Liver (tissue), 9 donors: ENCODE results near the gene PLOD3. TPM values are rescaled to one million over a fixed set of nuclear protein-coding genes. Genes with fewer than 3 reads are reported as not detected.

Source experiments
- DNase-seq: peaks from one replicate; pipeline ENCODE4 v3.0.0-alpha.2; 2017; ENCODE audit warnings: low spot score
- H3K27ac ChIP-seq, 2 donors: one replicate each; pipeline ENCODE4 v1.7.0; 2013; ENCODE audit warnings: inconsistent platforms in 2 of 2, low read length in 2 of 2, control low read depth in 1 of 2, low read depth in 1 of 2, mild to moderate bottlenecking in 1 of 2
- H3K27me3 ChIP-seq, 4 donors: one replicate each; pipeline versions ENCODE4 v1.6.1 to v1.7.0; 2013; ENCODE audit warnings: low read length in 3 of 4, inconsistent platforms in 1 of 4, mild to moderate bottlenecking in 1 of 4, moderate library complexity in 1 of 4; ENCODE audit not compliant: control insufficient read depth in 4 of 4, insufficient read depth in 4 of 4
- H3K36me3 ChIP-seq, 4 donors: one replicate each; pipeline versions ENCODE4 v1.6.1 to v1.7.0; 2013; ENCODE audit warnings: low read length in 3 of 4, mild to moderate bottlenecking in 3 of 4, low read depth in 1 of 4, moderate library complexity in 1 of 4; ENCODE audit not compliant: control insufficient read depth in 4 of 4, insufficient read depth in 3 of 4
- H3K4me1 ChIP-seq, 4 donors: one replicate each; pipeline versions ENCODE4 v1.6.1 to v1.7.0; 2013; ENCODE audit warnings: low read length in 3 of 4, mild to moderate bottlenecking in 3 of 4, moderate library complexity in 1 of 4; ENCODE audit not compliant: control insufficient read depth in 4 of 4, insufficient read depth in 4 of 4
- H3K4me3 ChIP-seq, 3 donors: one replicate each; pipeline versions ENCODE4 v1.6.1 to v1.7.0; 2013; ENCODE audit warnings: low read length in 3 of 3, control low read depth in 1 of 3, low read depth in 1 of 3, mild to moderate bottlenecking in 1 of 3
- H3K9ac ChIP-seq, 2 donors: one replicate each; pipeline ENCODE4 v1.7.0; 2013; ENCODE audit warnings: low read length in 2 of 2, mild to moderate bottlenecking in 2 of 2, moderate library complexity in 2 of 2, control low read depth in 1 of 2, low read depth in 1 of 2
- H3K9me3 ChIP-seq, 4 donors: one replicate each; pipeline versions ENCODE4 v1.6.1 to v1.7.0; 2013; ENCODE audit warnings: low read length in 3 of 4; ENCODE audit not compliant: control insufficient read depth in 4 of 4
- FOXA1 ChIP-seq: IDR thresholded peaks from 2 replicates; pipeline ENCODE4 v1.6.1; 2016; ENCODE audit warnings: antibody characterized with exemption
- GABPA ChIP-seq, 2 donors: IDR thresholded peaks in 1 of 2; conservative IDR thresholded peaks in 1 of 2; 2 replicates each; pipeline ENCODE4 v1.6.1; 2016; ENCODE audit warnings: antibody characterized with exemption in 2 of 2, mild to moderate bottlenecking in 1 of 2, moderate library complexity in 1 of 2
- HNF4A ChIP-seq, 2 donors: conservative IDR thresholded peaks; 2 replicates each; pipeline ENCODE4 v1.6.1; 2016; ENCODE audit warnings: antibody characterized with exemption in 2 of 2, mild to moderate bottlenecking in 2 of 2
- HNF4G ChIP-seq: IDR thresholded peaks from 2 replicates; pipeline ENCODE4 v1.6.1; 2016; ENCODE audit warnings: antibody characterized with exemption
- JUND ChIP-seq, 2 donors: IDR thresholded peaks; 2 replicates each; pipeline ENCODE4 v1.6.1; 2016; ENCODE audit warnings: antibody characterized with exemption in 2 of 2
- RXRA ChIP-seq, 2 donors: IDR thresholded peaks; 2 replicates each; pipeline ENCODE4 v1.6.1; 2017 to 2018; ENCODE audit warnings: antibody characterized with exemption in 2 of 2, mild to moderate bottlenecking in 1 of 2
- SP1 ChIP-seq: IDR thresholded peaks from 2 replicates; pipeline ENCODE4 v1.6.1; 2018; ENCODE audit warnings: antibody characterized with exemption, mild to moderate bottlenecking
- TAF1 ChIP-seq: conservative IDR thresholded peaks from 2 replicates; pipeline ENCODE4 v1.6.1; 2016; ENCODE audit warnings: antibody characterized with exemption, mild to moderate bottlenecking
- WGBS: extraction: QIAGEN DNeasy Blood & Tissue Kit; methylation state at CpG from one replicate; pipeline ENCODE4 v1.1.7; 2013; 5-methylcytosine and 5-hydroxymethylcytosine counted together
- polyA plus RNA-seq, 2 donors: library from polyadenylated mRNA; stranded (reverse) in 1 of 2; unstranded in 1 of 2; fragments of 200-250 nt in 1 of 2; fragments of >200 nt in 1 of 2; fragmentation: Nextera tagmentation in 1 of 2; extraction: Ambion mirVana in 1 of 2; gene quantifications; one replicate each; pipeline versions ENCODE4 v1.2.1 to v1.2.3, GENCODE V29; 2013 to 2015
- total RNA-seq, 2 donors: library from RNA; depleted of rRNA; stranded (reverse); fragments of >200 nt; gene quantifications; one replicate each; pipeline ENCODE4 v1.2.3, GENCODE V29; 2014
- TF ChIP-seq, protein P1 (sequence below): IDR thresholded peaks from 2 replicates; pipeline ENCODE4 v1.6.1; 2016; ENCODE audit warnings: antibody characterized with exemption
- TF ChIP-seq, protein P2 (sequence below): IDR thresholded peaks from 2 replicates; pipeline ENCODE4 v1.6.1; 2016; ENCODE audit warnings: antibody characterized with exemption
- TF ChIP-seq, protein P3 (sequence below): IDR thresholded peaks from 2 replicates; pipeline ENCODE4 v1.6.1; 2016; ENCODE audit warnings: antibody characterized with exemption
- donor health status: healthy.
- donor health status: healthy.
- donor health status: healthy.
- donor health status: healthy.
- donor health status: healthy.

PLOD3 gene
- total and polyA plus RNA-seq, 4 donors = 19.4 to 42.9 (median 27.7) TPM

- DNase-seq = no peak
- Histone ChIP-seq H3K4me1 (peaks cover 7 to 47% (median 29%) of the 10 kb centered on the region in 4 donors), H3K36me3 (peaks cover 0 to 6% (median 4%) of the 10 kb centered on the region in 4 donors), H3K27me3 (no peaks in the 10 kb centered on the region), H3K27ac (peak overlapping the region; percentile 91 to 97), H3K9ac (no peak overlapping the region), H3K9me3 (no peaks in the 10 kb centered on the region), H3K4me3 (no peak overlapping the region)
- TF ChIP-seq SP1 (peak; percentile 11), FOXA1 (no peak)
- 77% methylated on average over 27 of the region's 27 CpGs for WGBS
Observed at GRCh38 chr7:101239191-101239950, 22.0 kb upstream of the PLOD3 start.

DNA sequence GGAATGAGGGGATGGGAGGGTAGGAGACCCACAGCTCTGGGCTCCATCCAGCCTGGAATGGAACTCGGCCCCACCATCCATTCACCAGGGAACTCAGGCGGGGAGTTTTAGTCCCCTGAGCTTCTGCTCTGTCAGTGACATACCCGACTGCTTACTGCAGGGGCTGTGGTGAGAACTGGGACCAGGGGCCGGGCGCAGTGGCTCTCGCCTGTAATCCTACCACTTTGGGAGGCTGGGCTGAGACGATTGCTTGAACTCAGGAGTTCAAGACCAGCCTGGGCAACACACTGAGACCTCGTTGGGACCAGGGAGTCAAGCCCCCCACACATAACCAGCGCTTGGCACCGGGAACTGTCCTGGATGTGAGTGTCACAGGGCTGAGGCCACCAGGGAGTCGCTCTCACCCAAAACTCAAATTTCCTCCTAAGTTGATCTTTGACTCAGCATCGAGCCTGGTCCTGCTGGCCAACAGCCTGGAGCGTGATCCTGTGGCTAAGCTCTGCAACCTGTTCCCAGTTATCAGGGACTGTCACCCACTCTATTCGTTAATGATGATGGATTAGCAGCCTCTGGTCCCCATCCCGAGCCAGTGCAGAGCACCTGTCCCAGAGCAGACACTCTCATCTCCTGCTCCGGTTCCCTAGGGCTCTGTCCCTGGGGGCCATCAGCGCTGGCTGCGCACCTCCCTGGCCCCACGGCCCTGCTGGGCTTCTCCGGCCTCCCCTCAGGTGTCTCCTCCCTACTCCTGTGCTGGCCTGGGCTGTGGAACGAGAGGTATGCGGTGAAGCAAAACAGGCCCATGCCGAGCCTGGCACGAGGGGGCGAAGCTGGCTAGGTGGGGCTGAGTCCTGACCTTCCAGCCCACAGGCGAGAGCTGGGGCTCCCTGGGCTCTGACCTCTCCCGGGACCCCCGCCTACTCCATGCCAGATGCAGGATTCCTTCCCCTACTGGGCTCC lies 21.1 kb upstream of the PLOD3 start:
- peaks cover 7 to 40% (median 23%) of the 10 kb centered on the region in 4 donors for H3K4me1 ChIP-seq
- peaks cover 0 to 6% (median 4%) of the 10 kb centered on the region in 4 donors for H3K36me3 ChIP-seq
- peak overlapping the region; percentile 91 to 97 for H3K27ac ChIP-seq
- H3K4me3 ChIP-seq = no peak overlapping the region
- no peaks in the 10 kb centered on the region for H3K9me3 ChIP-seq
- WGBS = 64% methylated on average over 28 of the region's 28 CpGs
- peak overlapping the region; percentile 62 to 68 for H3K9ac ChIP-seq
- no peaks in the 10 kb centered on the region for H3K27me3 ChIP-seq
- TF ChIP-seq RXRA (IDR thresholded peaks at IDR 0.05) = peak in 1 of 2 donors; percentile 26
- TF ChIP-seq, protein P1, sequence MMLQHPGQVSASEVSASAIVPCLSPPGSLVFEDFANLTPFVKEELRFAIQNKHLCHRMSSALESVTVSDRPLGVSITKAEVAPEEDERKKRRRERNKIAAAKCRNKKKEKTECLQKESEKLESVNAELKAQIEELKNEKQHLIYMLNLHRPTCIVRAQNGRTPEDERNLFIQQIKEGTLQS = no peak
- TF ChIP-seq HNF4G = no peak
- TF ChIP-seq GABPA (IDR thresholded peaks at IDR 0.05 in 1 of 2, conservative IDR thresholded peaks at IDR 0.05 in 1 of 2) = no peak
- TF ChIP-seq TAF1 = no peak
- TF ChIP-seq, protein P2, sequence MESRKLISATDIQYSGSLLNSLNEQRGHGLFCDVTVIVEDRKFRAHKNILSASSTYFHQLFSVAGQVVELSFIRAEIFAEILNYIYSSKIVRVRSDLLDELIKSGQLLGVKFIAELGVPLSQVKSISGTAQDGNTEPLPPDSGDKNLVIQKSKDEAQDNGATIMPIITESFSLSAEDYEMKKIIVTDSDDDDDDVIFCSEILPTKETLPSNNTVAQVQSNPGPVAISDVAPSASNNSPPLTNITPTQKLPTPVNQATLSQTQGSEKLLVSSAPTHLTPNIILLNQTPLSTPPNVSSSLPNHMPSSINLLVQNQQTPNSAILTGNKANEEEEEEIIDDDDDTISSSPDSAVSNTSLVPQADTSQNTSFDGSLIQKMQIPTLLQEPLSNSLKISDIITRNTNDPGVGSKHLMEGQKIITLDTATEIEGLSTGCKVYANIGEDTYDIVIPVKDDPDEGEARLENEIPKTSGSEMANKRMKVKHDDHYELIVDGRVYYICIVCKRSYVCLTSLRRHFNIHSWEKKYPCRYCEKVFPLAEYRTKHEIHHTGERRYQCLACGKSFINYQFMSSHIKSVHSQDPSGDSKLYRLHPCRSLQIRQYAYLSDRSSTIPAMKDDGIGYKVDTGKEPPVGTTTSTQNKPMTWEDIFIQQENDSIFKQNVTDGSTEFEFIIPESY = no peak
- peak in 1 of 2 donors; percentile 57 for TF ChIP-seq HNF4A (conservative IDR thresholded peaks at IDR 0.05)
- TF ChIP-seq, protein P3, sequence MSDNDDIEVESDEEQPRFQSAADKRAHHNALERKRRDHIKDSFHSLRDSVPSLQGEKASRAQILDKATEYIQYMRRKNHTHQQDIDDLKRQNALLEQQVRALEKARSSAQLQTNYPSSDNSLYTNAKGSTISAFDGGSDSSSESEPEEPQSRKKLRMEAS = no peak
- no peak for DNase-seq

- H3K27ac ChIP-seq = peak within 1 kb of the TSS; percentile 91 to 97
- peak within 1 kb of the TSS in 1 of 3 donors; percentile 39 for H3K4me3 ChIP-seq
- peaks cover 8 to 37% (median 21%) of the 10 kb centered on the region in 4 donors for H3K4me1 ChIP-seq
- peak; percentile 36 for TF ChIP-seq HNF4G
- TF ChIP-seq SP1 = peak; percentile 40
- TF ChIP-seq, protein P1 = no peak
- TF ChIP-seq TAF1 = no peak
- peak; percentile 76 to 80 for TF ChIP-seq HNF4A (conservative IDR thresholded peaks at IDR 0.05)
- TF ChIP-seq RXRA (IDR thresholded peaks at IDR 0.05) = peak in 1 of 2 donors; percentile 48
- no peak for TF ChIP-seq JUND (IDR thresholded peaks at IDR 0.05)
- no peak for TF ChIP-seq GABPA (IDR thresholded peaks at IDR 0.05 in 1 of 2, conservative IDR thresholded peaks at IDR 0.05 in 1 of 2)
- H3K27me3 ChIP-seq = no peaks in the 10 kb centered on the region
- H3K9ac ChIP-seq = peak within 1 kb of the TSS; percentile 62 to 84
- H3K9me3 ChIP-seq = no peaks in the 10 kb centered on the region
- peaks cover 0 to 6% (median 4%) of the 10 kb centered on the region in 4 donors for H3K36me3 ChIP-seq
- peak; percentile 79 for DNase-seq
- 37% methylated on average over 31 of the region's 31 CpGs for WGBS
Observed at GRCh38 chr7:101237206-101238067, 20.1 kb upstream of the PLOD3 start, which contains the start of gene CLDN15. Gene CLDN15 (minus strand): TSS chr7:101237802. CDS start chr7:101237581, 221 bp downstream.
